OCI-LY7 (cell line): Measurements from ENCODE around the gene PPM1F. TPM values are rescaled to one million over a fixed set of nuclear protein-coding genes. Genes with fewer than 3 reads are reported as not detected.

ENCODE experiments used
- BruUV-seq: library from RNA; stranded (reverse); fragments of 400-500 nt; replicated peaks from 2 replicates; lab custom pipeline; 2021; lab: Mats Ljungman, UMichigan
- CTCF ChIA-PET: fragments of 300-600 bp; sonication (Branson Sonifier 250); formaldehyde crosslinking; loops from one replicate; lab custom pipeline; 2022; ENCODE audit warnings: antibody characterized with exemption; ENCODE audit not compliant: unreplicated experiment; lab: Charles Lee
- POLR2A ChIA-PET: fragments of 300-600 bp; sonication (Branson Sonifier 250); formaldehyde crosslinking; loops from one replicate; lab custom pipeline; 2022; ENCODE audit warnings: antibody characterized with exemption; lab: Charles Lee
- DNase-seq: peaks from one replicate; pipeline ENCODE4 v3.0.0-alpha.2; 2015; ENCODE audit warnings: low spot score
- H2AFZ ChIP-seq: fragments of 200-600 bp; sonication (generic), shearing (Covaris generic); 2 replicates; pipeline ENCODE4 v1.6.1; 2014; ENCODE audit warnings: mild to moderate bottlenecking, antibody characterized with exemption, low read length, moderate library complexity
- H3K27ac ChIP-seq: fragments of 200-600 bp; sonication (generic); 2 replicates; pipeline ENCODE4 v1.5.1; 2014; ENCODE audit warnings: mixed run types, low read depth, mild to moderate bottlenecking, moderate library complexity, low read length, inconsistent platforms; ENCODE audit not compliant: poor library complexity, severe bottlenecking
- H3K36me3 ChIP-seq: fragments of 200-600 bp; sonication (generic); 2 replicates; pipeline ENCODE4 v1.6.1; 2014; ENCODE audit warnings: mild to moderate bottlenecking, antibody characterized with exemption, low read length, moderate library complexity, mixed read lengths; ENCODE audit not compliant: insufficient read depth
- H3K4me1 ChIP-seq: fragments of 200-600 bp; sonication (generic); 2 replicates; pipeline ENCODE4 v1.5.1; 2014; ENCODE audit warnings: mild to moderate bottlenecking, low read length; ENCODE audit not compliant: insufficient read depth, poor library complexity, severe bottlenecking
- H3K4me2 ChIP-seq: fragments of 200-600 bp; sonication (generic); 2 replicates; pipeline ENCODE4 v1.6.1; 2014; ENCODE audit warnings: mild to moderate bottlenecking, low read length
- H3K4me3 ChIP-seq: fragments of 200-600 bp; sonication (generic); 2 replicates; pipeline ENCODE4 v1.5.1; 2014; ENCODE audit warnings: mild to moderate bottlenecking, low read depth, low read length; ENCODE audit not compliant: poor library complexity, severe bottlenecking
- H3K79me2 ChIP-seq: fragments of 200-600 bp; sonication (generic); 2 replicates; pipeline ENCODE4 v1.6.1; 2016; ENCODE audit warnings: low read depth, mild to moderate bottlenecking, low read length, moderate library complexity, mixed read lengths; ENCODE audit not compliant: insufficient read depth
- H3K9me2 ChIP-seq: fragments of 200-600 bp; sonication (generic); 2 replicates; pipeline ENCODE4 v1.6.1; 2016; ENCODE audit warnings: mild to moderate bottlenecking, low read length, mixed read lengths; ENCODE audit not compliant: insufficient read depth
- H3K9me3 ChIP-seq: fragments of 200-600 bp; sonication (generic); 2 replicates; pipeline ENCODE4 v1.6.1; 2014; ENCODE audit warnings: mild to moderate bottlenecking, mixed run types, low read length, mixed read lengths
- H4K20me1 ChIP-seq: fragments of 200-600 bp; sonication (generic); 2 replicates; pipeline ENCODE4 v1.6.1; 2014; ENCODE audit warnings: mild to moderate bottlenecking, antibody characterized with exemption, low read length, moderate library complexity, mixed read lengths; ENCODE audit not compliant: insufficient read depth
- CTCF ChIP-seq: fragments of 200-600 bp; sonication (generic); conservative IDR thresholded peaks from 2 replicates; pipeline ENCODE4 v1.5.1; 2014; ENCODE audit warnings: mild to moderate bottlenecking, antibody characterized with exemption, low read length, moderate library complexity, mixed read lengths
- EZH2phosphoT487 ChIP-seq: fragments of 200-600 bp; sonication (generic); IDR thresholded peaks from 2 replicates; pipeline ENCODE4 v1.6.1; 2018; ENCODE audit warnings: low read depth, borderline replicate concordance, mild to moderate bottlenecking, mixed run types, antibody characterized with exemption, low read length, moderate library complexity, mixed read lengths
- intact Hi-C: fragments of 100-400 bp; cut with micrococcal nuclease; formaldehyde crosslinking; loops from one replicate; pipeline ENCODE4 v1.10.0; 2022; ENCODE audit not compliant: unreplicated experiment
- total RNA-seq, 2 experiments: library from RNA; depleted of rRNA in 1 of 2; stranded (reverse); fragments of >200 nt in 1 of 2; shearing (Covaris generic) in 1 of 2; gene quantifications; 2 replicates each; pipeline ENCODE4 v1.2.3, GENCODE V29; 2014 to 2022

Gene PPM1F
- total RNA-seq, 2 experiments from 2014 or later, result 21.7 to 27.2 TPM

DNA sequence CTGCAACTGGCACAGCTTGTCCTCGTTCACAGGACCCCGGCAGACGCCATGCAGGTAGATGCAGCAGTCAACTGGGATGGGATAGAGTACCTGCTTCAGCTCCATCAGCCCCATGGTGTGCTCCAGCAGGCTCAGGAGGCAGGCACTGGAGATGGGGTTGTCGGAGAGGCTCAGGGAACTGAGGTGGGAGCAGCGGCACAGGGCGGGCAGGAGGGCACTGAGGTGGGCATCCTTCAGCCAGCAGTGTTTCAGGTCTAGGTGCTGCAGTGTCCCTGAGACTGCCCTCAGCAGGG, 38.6 kb upstream of the PPM1F start:
- Histone ChIP-seq H3K79me2 (no peaks in the 10 kb centered on the region), H3K4me2 (no peak overlapping the region), H3K4me3 (no peak overlapping the region), H2AFZ (no peak overlapping the region), H3K36me3 (peaks cover 30% of the 10 kb centered on the region; the same call in 1 of the 2 replicates), H3K9me2 (no peaks in the 10 kb centered on the region), H4K20me1 (no peaks in the 10 kb centered on the region), H3K4me1 (no peaks in the 10 kb centered on the region), H3K27ac (no peak overlapping the region), H3K9me3 (no peaks in the 10 kb centered on the region)
- CTCF ChIA-PET, result no interaction called here
- intact Hi-C loops, result no loop called here
- POLR2A ChIA-PET, result no interaction called here
- no TSS peak for BruUV-seq
- no peak for TF ChIP-seq CTCF
- no peak for TF ChIP-seq EZH2phosphoT487
- no peak for DNase-seq

DNA sequence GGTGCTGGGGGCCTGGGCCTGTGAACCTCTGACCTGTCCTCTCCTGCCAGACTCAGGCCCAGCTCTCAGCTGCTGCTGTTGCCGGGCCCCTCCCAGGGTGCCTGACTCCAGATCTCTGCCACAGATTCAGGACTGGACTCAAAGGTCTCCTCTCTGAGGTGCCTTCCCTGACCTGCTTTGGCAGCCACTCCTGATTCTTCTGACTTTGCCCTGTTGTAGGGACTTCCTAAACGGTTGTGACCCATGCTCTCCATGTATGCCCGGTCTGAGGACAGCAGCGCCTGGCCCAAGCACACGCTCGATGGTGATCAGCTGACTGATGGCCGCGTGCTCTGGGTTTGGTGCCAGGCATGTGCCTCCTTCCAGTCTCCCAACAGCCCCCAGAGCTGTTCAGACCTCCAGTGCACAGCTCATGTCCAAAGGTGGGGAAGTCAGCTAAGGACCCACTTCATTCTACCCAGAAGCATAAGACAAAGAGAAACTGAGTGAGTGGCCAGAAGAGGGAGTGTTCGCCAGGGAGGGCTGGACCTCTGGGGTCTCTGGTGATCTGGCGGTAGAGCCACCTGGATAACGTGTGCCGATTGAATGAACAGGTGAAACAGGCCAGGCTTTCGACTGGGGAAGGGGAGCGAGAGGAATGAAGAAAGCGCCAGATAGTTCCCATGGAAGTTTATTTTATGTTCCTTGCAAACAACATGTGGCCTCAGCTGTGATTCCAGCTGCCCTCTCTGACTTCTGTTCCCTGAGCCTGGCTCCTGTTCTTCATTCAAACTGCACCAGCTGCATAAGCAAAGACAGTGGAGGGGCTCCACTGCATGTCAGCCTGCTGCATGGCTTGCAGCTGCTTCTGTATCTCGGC, 38.0 kb upstream of the PPM1F start:
- CTCF ChIA-PET, result no interaction called here

More for the DNA sequence above, 38.0 kb upstream of the PPM1F start:
- intact Hi-C loops, result no loop called here
- Histone ChIP-seq H3K27ac (no peak overlapping the region), H3K79me2 (no peaks in the 10 kb centered on the region), H2AFZ (no peak overlapping the region), H3K4me1 (no peaks in the 10 kb centered on the region), H3K4me3 (no peak overlapping the region), H3K9me2 (no peaks in the 10 kb centered on the region), H3K36me3 (peaks cover 30% of the 10 kb centered on the region; the same call in 1 of the 2 replicates), H3K4me2 (no peak overlapping the region), H4K20me1 (no peaks in the 10 kb centered on the region), H3K9me3 (no peaks in the 10 kb centered on the region)
- BruUV-seq, result no TSS peak
- DNase-seq, result no peak
- TF ChIP-seq CTCF (no peak), EZH2phosphoT487 (no peak)
- POLR2A ChIA-PET, result no interaction called here
